Measurements from ENCODE around the gene TRERF1.

TRERF1 gene

GRCh38 chr6:42359021-42359420, 92.7 kb downstream of the TRERF1 start:
- no peak overlapping the region for H3K4me3 ChIP-seq
- H3K27ac ChIP-seq: no peak overlapping the region
- no peak overlapping the region for H3K4me2 ChIP-seq
- peaks cover 0 to 11% (median 0%) of the 10 kb centered on the region in 11 experiments; a peak in 5 of 22 replicates for H4K20me1 ChIP-seq
- peaks cover 0 to 11% (median 0%) of the 10 kb centered on the region in 10 experiments; a peak in 5 of 20 replicates for H3K4me1 ChIP-seq
- no peaks in the 10 kb centered on the region for H3K27me3 ChIP-seq
- H3K36me3 ChIP-seq: peaks cover 18 to 73% (median 45%) of the 10 kb centered on the region in 11 experiments
- H3K9me3 ChIP-seq (replicated peaks in 1 of 11): no peaks in the 10 kb centered on the region
- H3K9ac ChIP-seq: no peak overlapping the region
- TF ChIP-seq Cebpa-rat (IDR thresholded peaks at IDR 0.05): no peak

GRCh38 chr6:42355416-42355815, 96.3 kb downstream of the TRERF1 start:
- no peak for TF ChIP-seq Cebpa-rat (IDR thresholded peaks at IDR 0.05)
- Histone ChIP-seq H3K36me3 (peaks cover 0 to 56% (median 22%) of the 10 kb centered on the region in 11 experiments; a peak in 16 of 22 replicates), H3K27me3 (no peaks in the 10 kb centered on the region), H3K4me2 (no peak overlapping the region), H3K27ac (no peak overlapping the region), H3K4me3 (no peak overlapping the region), H3K4me1 (no peaks in the 10 kb centered on the region), H4K20me1 (no peaks in the 10 kb centered on the region; a peak in 2 of 22 replicates), H3K9ac (no peak overlapping the region), H3K9me3 (replicated peaks in 1 of 11) (no peaks in the 10 kb centered on the region)

GRCh38 chr6:42354702-42355101, 97.0 kb downstream of the TRERF1 start:
- Histone ChIP-seq H3K4me3 (no peak overlapping the region), H3K36me3 (peaks cover 0 to 62% (median 24%) of the 10 kb centered on the region in 11 experiments; a peak in 16 of 22 replicates), H3K27me3 (no peaks in the 10 kb centered on the region), H3K4me2 (no peak overlapping the region), H3K9me3 (replicated peaks in 1 of 11) (no peaks in the 10 kb centered on the region), H3K9ac (no peak overlapping the region), H3K27ac (no peak overlapping the region), H3K4me1 (no peaks in the 10 kb centered on the region), H4K20me1 (no peaks in the 10 kb centered on the region; a peak in 2 of 22 replicates)
- no peak for TF ChIP-seq Cebpa-rat (IDR thresholded peaks at IDR 0.05)

GRCh38 chr6:42352856-42353564, 98.7 kb downstream of the TRERF1 start:
- H3K9me3 ChIP-seq (replicated peaks in 1 of 11): no peaks in the 10 kb centered on the region
- no peaks in the 10 kb centered on the region; a peak in 2 of 22 replicates for H4K20me1 ChIP-seq
- no peak overlapping the region for H3K4me3 ChIP-seq
- H3K27ac ChIP-seq: no peak overlapping the region
- H3K36me3 ChIP-seq: peaks cover 0 to 56% (median 17%) of the 10 kb centered on the region in 11 experiments; a peak in 15 of 22 replicates
- no peaks in the 10 kb centered on the region for H3K27me3 ChIP-seq
- no peak overlapping the region for H3K4me2 ChIP-seq
- no peaks in the 10 kb centered on the region for H3K4me1 ChIP-seq
- TF ChIP-seq Cebpa-rat (IDR thresholded peaks at IDR 0.05): no peak
- H3K9ac ChIP-seq: no peak overlapping the region

- Histone ChIP-seq H3K27ac (no peak overlapping the region), H3K36me3 (peaks cover 0 to 54% (median 15%) of the 10 kb centered on the region in 11 experiments; a peak in 14 of 22 replicates), H3K4me1 (no peaks in the 10 kb centered on the region), H3K4me2 (no peak overlapping the region), H3K27me3 (no peaks in the 10 kb centered on the region), H3K4me3 (no peak overlapping the region), H3K9ac (no peak overlapping the region), H4K20me1 (peaks cover 0 to 9% (median 0%) of the 10 kb centered on the region in 11 experiments; a peak in 5 of 22 replicates), H3K9me3 (replicated peaks in 1 of 11) (no peaks in the 10 kb centered on the region)
- no peak for TF ChIP-seq Cebpa-rat (IDR thresholded peaks at IDR 0.05)
Measured at GRCh38 chr6:42350911-42351310, 100.8 kb downstream of the TRERF1 start.

GRCh38 chr6:42349753-42350511, 101.8 kb downstream of the TRERF1 start:
- H3K9ac ChIP-seq: no peak overlapping the region
- no peak for TF ChIP-seq Cebpa-rat (IDR thresholded peaks at IDR 0.05)
- H4K20me1 ChIP-seq: peaks cover 0 to 11% (median under 1%) of the 10 kb centered on the region in 11 experiments; a peak in 4 of 22 replicates
- H3K27me3 ChIP-seq: no peaks in the 10 kb centered on the region
- H3K4me2 ChIP-seq: no peak overlapping the region
- H3K36me3 ChIP-seq: peaks cover 0 to 56% (median 15%) of the 10 kb centered on the region in 11 experiments; a peak in 13 of 22 replicates
- H3K9me3 ChIP-seq (replicated peaks in 1 of 11): no peaks in the 10 kb centered on the region
- no peaks in the 10 kb centered on the region for H3K4me1 ChIP-seq
- H3K27ac ChIP-seq: no peak overlapping the region
- no peak overlapping the region for H3K4me3 ChIP-seq

GRCh38 chr6:42347456-42347855, 104.3 kb downstream of the TRERF1 start:
- TF ChIP-seq Cebpa-rat (IDR thresholded peaks at IDR 0.05): no peak
- H3K9ac ChIP-seq: no peak overlapping the region
- peaks cover 7 to 73% (median 37%) of the 10 kb centered on the region in 11 experiments; a peak in 15 of 22 replicates for H3K36me3 ChIP-seq
- no peaks in the 10 kb centered on the region for H3K27me3 ChIP-seq
- no peak overlapping the region for H3K4me3 ChIP-seq
- no peak overlapping the region for H3K4me2 ChIP-seq
- H3K4me1 ChIP-seq: no peaks in the 10 kb centered on the region
- H3K9me3 ChIP-seq (replicated peaks in 1 of 11): no peaks in the 10 kb centered on the region
- no peak overlapping the region for H3K27ac ChIP-seq
- H4K20me1 ChIP-seq: peaks cover 0 to 12% (median 4%) of the 10 kb centered on the region in 11 experiments; a peak in 4 of 22 replicates

- no peak overlapping the region for H3K27ac ChIP-seq
Measured at GRCh38 chr6:42345696-42346416, 105.9 kb downstream of the TRERF1 start.

GRCh38 chr6:42344756-42345155, 107.0 kb downstream of the TRERF1 start:
- Histone ChIP-seq H3K27me3 (no peaks in the 10 kb centered on the region), H3K9me3 (replicated peaks in 1 of 11) (no peaks in the 10 kb centered on the region), H3K9ac (no peak overlapping the region), H3K4me2 (no peak overlapping the region), H3K4me1 (no peaks in the 10 kb centered on the region), H4K20me1 (peaks cover 0 to 27% (median 4%) of the 10 kb centered on the region in 11 experiments; a peak in 4 of 22 replicates), H3K27ac (no peak overlapping the region), H3K4me3 (no peak overlapping the region), H3K36me3 (peaks cover 7 to 70% (median 45%) of the 10 kb centered on the region in 11 experiments; a peak in 17 of 22 replicates)
- no peak for TF ChIP-seq Cebpa-rat (IDR thresholded peaks at IDR 0.05)

More at GRCh38 chr6:42345696-42346416, 105.9 kb downstream of the TRERF1 start:
- no peak for TF ChIP-seq Cebpa-rat (IDR thresholded peaks at IDR 0.05)
- Histone ChIP-seq H3K9me3 (replicated peaks in 1 of 11) (no peaks in the 10 kb centered on the region), H3K9ac (no peak overlapping the region), H3K27me3 (no peaks in the 10 kb centered on the region), H3K4me1 (no peaks in the 10 kb centered on the region), H3K36me3 (peaks cover 7 to 80% (median 45%) of the 10 kb centered on the region in 11 experiments; a peak in 17 of 22 replicates), H4K20me1 (peaks cover 0 to 19% (median 4%) of the 10 kb centered on the region in 11 experiments; a peak in 4 of 22 replicates), H3K4me3 (no peak overlapping the region), H3K4me2 (no peak overlapping the region)
